Liver (tissue), 3 donors: Measurements from ENCODE around the gene ARHGAP29.

Source experiments
- CTCF ChIP-seq: fragments of 150-350 bp; IDR thresholded peaks from 2 replicates; pipeline ENCODE4 v1.5.1; 2017; ENCODE audit warnings: improper control_type of control experiment, low read depth, low read length; ENCODE audit not compliant: missing input control
- EGR1 ChIP-seq, 2 donors: IDR thresholded peaks; 2 replicates each; pipeline ENCODE4 v1.6.1; 2016 to 2018; ENCODE audit warnings: antibody characterized with exemption in 2 of 2, low read depth in 2 of 2
- HNF4A ChIP-seq, 2 donors: conservative IDR thresholded peaks; 2 replicates each; pipeline ENCODE4 v1.6.1; 2016; ENCODE audit warnings: antibody characterized with exemption in 2 of 2, mild to moderate bottlenecking in 2 of 2
- JUND ChIP-seq, 2 donors: IDR thresholded peaks; 2 replicates each; pipeline ENCODE4 v1.6.1; 2016; ENCODE audit warnings: antibody characterized with exemption in 2 of 2
- MAX ChIP-seq: IDR thresholded peaks from 2 replicates; pipeline ENCODE4 v1.6.1; 2016; ENCODE audit warnings: antibody characterized with exemption
- TAF1 ChIP-seq: conservative IDR thresholded peaks from 2 replicates; pipeline ENCODE4 v1.6.1; 2016; ENCODE audit warnings: antibody characterized with exemption, mild to moderate bottlenecking
- YY1 ChIP-seq: IDR thresholded peaks from 2 replicates; pipeline ENCODE4 v1.6.1; 2016; ENCODE audit warnings: antibody characterized with exemption, mild to moderate bottlenecking
- ZBTB33 ChIP-seq: IDR thresholded peaks from 2 replicates; pipeline ENCODE4 v1.6.1; 2016; ENCODE audit warnings: antibody characterized with exemption
- TF ChIP-seq, protein P1 (sequence below): IDR thresholded peaks from 2 replicates; pipeline ENCODE4 v1.6.1; 2016; ENCODE audit warnings: antibody characterized with exemption
- TF ChIP-seq, protein P2 (sequence below): IDR thresholded peaks from 2 replicates; pipeline ENCODE4 v1.6.1; 2016; ENCODE audit warnings: antibody characterized with exemption, mild to moderate bottlenecking
- donor health status: healthy.
- donor health status: healthy.

- TF ChIP-seq JUND (IDR thresholded peaks at IDR 0.05) (no peak), CTCF (no peak), HNF4A (conservative IDR thresholded peaks at IDR 0.05) (no peak), YY1 (no peak), MAX (no peak), EGR1 (IDR thresholded peaks at IDR 0.05; ENCODE audit: low read depth in 2 of 2) (no peak), ZBTB33 (no peak), TAF1 (no peak)
- TF ChIP-seq, protein P1, sequence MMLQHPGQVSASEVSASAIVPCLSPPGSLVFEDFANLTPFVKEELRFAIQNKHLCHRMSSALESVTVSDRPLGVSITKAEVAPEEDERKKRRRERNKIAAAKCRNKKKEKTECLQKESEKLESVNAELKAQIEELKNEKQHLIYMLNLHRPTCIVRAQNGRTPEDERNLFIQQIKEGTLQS, result no peak
- TF ChIP-seq, protein P2, sequence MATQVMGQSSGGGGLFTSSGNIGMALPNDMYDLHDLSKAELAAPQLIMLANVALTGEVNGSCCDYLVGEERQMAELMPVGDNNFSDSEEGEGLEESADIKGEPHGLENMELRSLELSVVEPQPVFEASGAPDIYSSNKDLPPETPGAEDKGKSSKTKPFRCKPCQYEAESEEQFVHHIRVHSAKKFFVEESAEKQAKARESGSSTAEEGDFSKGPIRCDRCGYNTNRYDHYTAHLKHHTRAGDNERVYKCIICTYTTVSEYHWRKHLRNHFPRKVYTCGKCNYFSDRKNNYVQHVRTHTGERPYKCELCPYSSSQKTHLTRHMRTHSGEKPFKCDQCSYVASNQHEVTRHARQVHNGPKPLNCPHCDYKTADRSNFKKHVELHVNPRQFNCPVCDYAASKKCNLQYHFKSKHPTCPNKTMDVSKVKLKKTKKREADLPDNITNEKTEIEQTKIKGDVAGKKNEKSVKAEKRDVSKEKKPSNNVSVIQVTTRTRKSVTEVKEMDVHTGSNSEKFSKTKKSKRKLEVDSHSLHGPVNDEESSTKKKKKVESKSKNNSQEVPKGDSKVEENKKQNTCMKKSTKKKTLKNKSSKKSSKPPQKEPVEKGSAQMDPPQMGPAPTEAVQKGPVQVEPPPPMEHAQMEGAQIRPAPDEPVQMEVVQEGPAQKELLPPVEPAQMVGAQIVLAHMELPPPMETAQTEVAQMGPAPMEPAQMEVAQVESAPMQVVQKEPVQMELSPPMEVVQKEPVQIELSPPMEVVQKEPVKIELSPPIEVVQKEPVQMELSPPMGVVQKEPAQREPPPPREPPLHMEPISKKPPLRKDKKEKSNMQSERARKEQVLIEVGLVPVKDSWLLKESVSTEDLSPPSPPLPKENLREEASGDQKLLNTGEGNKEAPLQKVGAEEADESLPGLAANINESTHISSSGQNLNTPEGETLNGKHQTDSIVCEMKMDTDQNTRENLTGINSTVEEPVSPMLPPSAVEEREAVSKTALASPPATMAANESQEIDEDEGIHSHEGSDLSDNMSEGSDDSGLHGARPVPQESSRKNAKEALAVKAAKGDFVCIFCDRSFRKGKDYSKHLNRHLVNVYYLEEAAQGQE, result no peak
Measured at GRCh38 chr1:94130851-94131595, 106.4 kb downstream of the ARHGAP29 start.
